HG03045 (cell line): ENCODE data around the gene RPP40.

ENCODE experiments used
- ATAC-seq: cut with Tn5 transposase; IDR thresholded peaks from one replicate; pipeline ENCODE4 v1.9.1; 2021; ENCODE audit warnings: mild to moderate bottlenecking, moderate library complexity; ENCODE audit not compliant: unreplicated experiment

The RPP40 gene

DNA sequence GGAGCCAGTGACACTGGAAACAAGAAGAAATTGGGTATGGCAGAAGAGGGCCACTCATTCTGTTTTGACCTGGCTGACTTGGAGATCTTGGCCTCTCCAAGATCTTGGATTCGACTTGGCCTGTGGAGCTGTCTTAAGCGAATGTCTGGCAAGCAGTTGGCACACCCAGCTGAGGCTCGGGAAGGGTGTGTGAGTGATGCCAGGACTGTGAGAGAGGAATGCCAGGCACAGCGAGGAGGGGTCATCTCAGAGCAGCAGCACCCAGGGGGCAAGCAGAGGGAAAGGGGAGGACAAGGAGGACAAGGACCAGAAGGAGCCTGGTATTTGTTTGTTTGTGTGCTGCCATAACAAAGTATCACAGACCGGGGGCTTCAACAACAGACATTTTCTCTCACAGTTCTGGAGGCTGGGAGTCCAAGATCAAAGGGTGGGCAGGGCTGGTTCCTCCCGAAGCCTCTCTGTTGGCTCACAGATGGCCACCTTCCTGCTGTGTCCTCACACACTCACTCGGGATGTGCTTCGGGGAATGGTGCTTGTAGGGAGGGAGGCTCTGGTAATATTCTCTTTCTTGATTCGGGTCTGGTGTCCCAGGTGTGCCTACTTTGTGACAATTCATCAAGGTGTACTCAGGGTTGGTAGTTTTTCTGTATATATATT is 33.0 kb downstream of the RPP40 start:
- no peak for ATAC-seq

DNA sequence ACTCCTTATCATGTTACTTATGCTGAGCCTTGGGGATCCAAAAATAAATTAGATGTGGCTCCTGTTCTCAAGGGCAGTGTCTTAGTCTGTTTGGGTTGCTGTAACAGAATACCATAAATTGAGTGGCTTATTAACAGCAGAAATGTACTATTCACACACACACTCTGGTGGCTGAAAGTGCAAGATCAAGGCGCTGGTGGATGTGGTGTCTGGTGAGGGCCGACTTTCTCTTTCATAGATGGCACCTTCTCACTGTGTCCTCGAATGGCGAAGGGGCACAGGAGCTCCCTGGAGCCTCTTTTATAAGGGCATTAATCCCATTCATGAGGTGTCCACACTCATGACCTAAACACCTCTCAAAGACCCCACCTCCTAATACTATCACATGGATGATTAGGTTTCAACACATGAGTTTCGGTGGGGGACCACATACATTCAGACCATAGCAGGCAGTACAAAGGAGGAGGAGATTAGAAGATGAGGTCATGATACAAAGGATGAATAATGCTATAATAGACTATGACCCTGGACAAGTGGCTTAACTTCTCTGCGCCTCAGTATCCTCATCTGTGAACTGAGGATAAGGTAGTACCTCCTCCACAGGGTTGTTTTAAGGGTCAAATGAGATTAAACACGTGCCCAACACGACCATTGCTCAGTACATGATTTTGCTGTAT is 34.1 kb downstream of the RPP40 start:
- ATAC-seq: no peak

DNA sequence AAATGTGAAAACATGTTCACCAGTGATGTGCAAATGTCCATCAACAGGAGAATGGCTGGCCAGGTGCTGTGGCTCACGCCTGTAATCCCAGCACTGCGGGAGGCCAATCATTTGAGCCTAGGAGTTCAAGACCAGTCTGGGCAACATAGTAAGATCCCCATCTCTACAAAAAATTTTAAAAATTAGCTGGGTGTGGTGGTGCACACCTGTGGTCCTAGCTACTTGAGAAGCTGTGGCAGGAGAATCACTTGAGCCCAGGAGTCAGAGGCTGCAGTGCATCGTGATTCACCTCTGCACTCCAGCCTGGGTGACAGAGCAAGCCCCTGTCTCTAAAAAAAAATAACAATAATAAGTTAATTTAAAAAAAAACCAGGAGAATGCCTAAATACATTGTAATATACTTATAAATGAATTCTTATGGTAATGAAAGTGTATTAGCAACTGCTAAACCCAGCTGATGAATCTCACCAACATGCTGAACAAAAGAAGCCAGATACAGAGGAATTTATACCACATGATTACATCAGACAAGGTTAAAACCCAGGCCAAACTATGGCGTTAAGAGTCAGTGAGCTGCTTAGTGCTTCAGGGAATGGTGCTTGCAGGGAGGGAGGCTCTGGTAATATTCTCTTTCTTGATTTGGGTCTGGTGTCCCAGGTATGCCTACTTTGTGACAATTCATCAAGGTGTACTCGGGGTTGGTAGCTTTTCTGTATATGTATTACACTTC is 36.4 kb downstream of the RPP40 start:
- no peak for ATAC-seq

DNA sequence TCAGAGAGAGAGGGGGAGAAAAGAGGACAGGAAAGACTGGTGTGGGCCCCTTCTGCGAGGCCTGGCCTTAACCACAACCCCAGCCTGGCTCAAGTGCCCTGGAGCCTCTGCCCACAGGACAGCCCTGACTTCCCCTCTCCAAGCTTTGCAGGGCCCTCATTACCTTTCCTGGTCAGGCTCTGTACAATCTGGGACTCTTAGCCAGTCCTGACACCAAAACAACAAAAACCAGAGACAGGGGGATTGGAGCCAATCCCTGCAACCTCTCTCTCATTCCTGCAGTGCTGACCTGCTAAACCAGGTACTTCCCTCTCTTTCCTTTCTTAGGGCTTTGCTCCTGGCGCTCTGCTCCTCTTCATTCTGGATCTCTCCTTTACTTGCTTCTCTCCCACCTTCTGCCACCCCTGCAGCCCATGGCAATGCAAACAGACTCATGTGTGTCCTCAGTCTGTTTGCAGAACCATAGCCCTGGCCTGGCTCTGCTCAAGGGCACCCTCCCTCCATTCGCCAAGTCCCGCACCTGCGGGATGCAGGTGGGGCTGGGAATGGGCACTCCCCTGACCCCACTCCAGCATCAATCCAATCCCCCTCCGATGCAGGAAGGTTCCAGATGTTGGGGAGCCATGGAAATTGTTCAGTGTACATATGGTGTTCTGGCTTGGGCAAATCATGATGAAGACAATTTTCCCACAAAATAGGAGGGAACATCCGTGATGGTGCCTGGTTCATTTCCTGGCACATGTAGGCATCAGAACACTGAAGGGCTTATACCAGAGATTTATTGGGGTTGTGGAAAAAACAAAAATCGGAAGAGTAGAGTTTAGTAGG is 38.1 kb downstream of the RPP40 start:
- ATAC-seq: no peak

DNA sequence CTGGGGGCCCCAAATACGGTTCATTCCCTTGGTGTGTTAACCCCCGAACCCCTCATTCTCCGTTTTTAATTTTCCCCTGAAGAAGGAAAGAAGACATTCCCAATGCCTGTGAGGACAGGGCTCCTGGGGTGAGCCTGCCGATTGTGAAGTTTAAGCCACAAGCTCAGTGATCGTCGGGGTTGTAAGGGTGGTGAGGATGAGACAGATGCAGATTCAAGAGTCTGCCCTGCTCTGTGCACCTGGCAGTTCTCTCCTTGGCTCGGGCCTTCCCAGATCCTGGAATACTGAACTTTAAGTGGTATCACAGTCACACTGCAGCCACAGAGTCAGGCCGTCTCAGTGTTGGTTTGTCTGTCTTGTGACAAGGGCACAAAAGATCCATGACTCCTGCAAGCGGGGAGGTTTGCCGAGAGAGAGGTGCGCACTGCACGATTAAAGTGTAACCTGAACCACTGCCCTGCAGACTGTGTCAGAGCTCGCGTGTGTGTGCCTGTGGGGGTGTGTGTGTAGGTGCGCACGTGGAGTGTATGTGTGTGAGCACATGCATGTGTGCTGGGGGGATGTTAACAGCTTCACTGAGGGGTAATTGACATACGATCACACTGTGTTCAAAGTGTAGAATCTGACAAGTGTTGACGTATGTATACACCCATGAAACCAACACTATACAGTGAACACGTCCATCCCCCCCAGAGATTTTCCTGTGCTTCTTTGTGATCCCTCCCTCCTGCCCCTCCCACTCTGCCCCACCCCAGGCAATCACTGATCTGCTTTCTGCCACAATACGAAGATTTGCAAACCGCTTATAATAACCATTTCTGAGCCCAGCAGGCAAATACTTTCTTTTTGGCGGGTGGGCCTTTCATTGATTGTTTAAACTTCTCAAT is 38.9 kb downstream of the RPP40 start:
- ATAC-seq: no peak

DNA sequence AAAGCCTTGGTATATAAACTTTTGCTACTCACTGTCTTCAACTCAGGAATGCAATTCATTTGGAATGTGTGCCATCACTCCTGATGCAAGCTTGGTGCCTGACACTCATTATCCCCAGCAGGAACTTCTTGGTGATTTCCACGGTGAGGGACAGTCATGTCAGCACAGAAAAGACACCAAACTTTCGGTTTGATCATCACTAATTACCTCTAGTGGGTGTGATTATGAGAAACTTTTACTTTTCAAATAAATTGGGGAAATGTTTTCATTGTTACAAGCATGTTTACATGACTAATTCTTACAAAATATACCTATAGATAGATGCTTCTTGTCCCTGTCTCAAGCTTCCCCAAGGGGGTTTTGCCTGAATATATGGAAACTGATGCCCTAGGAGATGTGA is 40.9 kb downstream of the RPP40 start:
- ATAC-seq: no peak

DNA sequence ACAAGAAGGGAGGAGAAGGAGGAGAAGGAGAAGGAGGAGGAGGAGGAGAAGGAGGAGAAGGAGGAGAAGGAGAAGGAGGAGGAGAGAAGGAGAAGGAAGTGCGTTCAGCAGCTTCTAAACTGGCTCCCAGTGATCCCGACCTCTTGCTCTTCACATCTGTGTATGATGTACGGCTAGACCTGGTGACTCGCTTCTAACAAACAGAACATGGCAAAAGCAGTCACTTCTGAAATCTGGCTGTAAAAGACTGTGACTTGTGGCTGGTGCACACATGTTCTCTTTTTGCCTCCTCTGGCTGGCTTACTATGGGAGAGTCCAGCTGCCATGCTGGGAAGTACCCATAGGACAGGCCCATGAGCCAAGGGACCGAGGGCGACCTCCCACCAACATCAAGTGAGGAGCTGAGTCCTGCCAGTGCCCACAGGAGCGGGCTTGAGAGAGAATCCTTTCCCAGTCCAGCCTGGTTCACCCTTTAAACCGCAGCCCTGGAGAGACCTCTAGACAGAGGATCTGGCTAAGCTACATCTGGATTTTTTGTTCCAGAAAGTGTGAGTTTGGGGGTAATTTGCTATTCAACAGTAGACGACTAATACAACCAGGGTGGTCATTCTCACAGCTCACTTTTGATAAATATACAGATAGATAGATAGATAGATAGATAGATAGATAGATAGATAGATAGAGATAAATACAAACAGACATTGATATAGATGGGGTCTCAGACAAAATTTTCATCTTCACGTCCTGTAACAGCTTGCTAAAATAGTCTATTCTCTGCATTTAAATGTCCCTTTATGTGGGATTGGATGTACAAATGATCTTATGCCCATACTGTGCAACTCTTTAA is 42.3 kb downstream of the RPP40 start:
- no peak for ATAC-seq

DNA sequence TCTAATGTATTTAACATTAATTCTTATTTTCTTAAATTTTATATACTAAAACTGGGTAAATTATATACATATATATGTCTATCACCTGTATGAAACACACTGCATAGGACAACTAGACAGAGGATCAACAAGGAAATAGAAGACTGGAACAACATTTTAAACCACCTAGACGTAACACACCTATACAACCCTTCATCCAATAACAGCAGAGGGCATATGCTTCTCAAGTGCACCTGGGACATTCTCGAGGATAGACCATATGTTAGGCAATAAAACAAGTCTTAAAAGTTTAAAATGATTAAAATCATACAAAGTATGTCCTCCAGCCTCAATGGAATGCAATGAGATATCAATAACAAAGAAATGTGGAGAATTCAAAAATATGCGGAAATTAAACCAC is 45.2 kb downstream of the RPP40 start:
- no peak for ATAC-seq

DNA sequence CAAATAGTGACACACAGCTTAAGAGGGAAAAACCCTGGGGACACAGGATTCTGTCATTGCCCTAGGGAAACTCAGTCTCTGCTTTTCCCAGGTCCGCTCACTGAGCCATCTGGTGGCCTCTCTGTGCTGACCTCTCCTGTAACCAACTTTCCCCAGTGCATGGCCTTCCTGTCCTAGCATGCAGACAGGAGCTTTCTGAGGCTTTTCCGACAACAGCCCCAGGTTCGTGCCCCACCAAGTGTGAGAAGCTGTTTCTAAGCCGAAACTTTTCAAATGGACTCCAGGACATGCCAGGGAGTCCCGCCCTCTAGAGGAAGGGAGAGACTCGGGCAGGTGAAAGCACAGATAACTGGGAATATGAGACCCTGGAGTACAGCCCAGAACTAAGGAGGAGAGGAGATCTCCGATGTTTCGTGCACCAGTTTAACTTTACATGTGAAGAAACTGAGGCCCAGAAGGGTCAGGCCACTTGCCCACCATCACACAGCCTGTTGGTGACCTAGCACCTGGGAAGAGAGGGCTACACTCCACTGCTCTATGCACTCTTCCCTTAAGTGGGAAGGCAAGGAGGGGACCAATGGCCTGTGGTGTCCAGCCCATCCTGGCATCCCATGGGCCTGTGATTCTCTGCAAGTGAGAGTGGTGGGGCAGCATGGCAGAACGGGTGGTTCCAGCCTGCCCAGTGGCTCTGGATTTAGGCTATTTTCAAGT is 46.2 kb downstream of the RPP40 start:
- no peak for ATAC-seq

DNA sequence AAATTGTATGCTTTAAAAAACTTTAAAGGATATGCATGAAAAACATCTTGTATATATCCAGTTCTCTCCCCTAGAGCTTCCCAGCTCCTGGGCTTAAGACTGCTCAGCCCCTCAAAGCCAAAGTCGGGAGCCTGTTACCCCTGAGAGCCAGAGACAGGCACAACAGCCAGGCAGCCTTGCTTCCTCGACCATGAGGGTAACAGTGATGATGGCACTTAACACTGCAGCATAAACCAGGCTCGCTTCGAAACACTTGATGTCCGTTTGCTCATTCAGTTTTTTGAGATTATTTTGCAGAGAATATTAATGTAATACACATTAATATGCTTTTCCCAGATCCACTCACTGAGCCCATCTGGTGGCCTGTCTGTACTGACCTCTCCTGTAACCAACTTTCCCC is 47.2 kb downstream of the RPP40 start:
- ATAC-seq: no peak

DNA sequence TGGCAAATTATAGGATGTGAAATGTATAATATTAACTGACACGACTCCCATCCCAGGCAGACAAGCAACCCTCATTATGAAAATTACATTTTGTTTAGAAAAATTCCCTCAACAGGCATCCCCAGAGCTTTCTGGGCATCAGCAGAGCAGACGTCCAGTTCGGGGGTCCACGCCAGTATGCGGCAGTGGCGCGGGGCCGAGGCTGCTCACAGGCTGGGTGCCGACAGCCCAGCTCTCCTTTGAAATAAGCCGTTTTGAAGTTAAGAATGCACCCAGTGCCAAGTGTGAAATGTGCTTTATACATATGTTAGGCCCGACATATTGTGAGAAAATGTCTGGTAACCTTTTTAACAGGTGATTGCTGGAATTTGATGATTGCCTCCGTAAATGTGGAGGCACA is 50.4 kb downstream of the RPP40 start:
- no peak for ATAC-seq

DNA sequence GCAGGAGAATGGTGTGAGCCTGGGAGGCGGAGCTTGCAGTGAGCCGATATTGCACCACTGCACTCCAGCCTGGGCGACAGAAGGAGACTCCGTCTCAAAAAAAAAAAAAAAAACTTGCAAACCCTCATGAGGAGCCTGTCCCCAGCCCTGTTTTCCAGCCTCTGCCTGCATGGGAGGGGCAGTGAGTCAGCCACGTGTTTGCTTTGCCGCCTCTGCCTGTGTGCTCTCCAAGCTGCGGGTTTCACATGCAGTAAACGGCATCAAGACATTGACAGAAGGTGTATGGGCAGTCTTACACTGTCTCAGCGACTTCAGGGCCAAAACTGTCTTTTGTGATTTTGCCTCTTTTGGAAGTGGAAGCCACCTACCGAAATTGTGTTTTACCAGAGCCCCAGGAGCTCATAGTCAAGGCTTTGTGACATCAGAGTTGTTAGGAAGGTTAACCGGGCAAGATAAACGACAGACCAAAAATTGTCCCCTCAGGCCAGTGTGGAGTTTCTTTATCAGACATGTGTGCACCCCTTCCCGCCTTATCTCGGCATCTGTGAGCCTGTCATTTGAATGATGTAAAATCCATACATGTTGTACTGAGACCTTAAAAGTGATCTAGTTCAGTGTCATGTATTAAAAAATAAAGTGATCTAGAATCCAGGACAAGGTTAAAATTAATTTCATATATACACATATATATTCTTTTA is 52.9 kb downstream of the RPP40 start:
- ATAC-seq: no peak

DNA sequence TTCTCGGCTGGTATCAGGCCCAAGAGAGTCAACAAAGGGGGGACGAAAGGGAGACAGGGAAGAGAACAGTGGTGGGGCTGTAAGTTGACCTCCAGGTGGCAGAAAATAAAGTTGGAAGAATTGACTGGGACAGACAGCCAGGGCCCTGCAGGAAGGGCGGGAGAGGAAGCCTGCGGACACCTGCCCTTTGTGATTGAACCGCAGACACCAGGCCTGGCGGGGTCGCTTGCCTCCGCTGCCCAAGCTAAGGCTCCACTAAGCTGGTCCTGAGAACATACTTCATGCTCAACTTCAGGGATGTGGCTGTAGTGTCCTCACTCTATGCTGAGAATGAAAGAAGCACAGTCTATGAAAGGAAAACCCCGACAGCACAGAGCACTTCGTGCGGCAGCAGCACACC is 53.8 kb downstream of the RPP40 start:
- ATAC-seq: no peak

DNA sequence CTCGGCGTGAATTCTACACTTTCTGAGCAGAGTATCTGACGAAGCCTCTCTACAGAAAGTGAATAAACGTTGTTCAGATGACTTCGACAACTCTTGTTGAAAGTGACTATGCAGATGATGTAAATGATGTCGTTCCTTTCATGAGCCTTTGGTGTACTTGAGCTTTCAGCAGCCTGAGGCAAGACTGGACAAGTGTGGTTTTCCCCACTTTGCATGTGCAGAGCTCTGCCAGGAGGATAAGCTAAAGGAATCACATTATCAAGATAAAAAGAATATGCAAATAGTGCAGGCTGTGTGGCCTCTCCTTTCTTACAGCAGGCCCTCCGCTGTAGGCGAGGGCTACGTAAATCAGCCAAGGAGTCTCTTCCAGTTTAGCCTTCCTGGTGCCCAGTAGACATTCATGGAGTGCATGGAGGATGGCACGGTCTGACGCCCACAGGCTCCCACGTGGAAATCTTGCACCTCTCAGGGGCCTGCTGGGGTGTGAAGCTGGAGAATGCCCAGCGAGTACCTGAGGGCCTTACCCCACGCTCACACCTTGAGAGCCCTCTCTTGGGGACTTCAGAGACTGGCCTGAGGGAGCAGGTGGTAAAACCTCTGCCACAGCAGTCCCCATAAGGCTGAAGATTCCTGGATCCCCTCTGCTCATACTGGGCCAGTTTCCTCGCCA is 54.9 kb downstream of the RPP40 start:
- ATAC-seq: no peak

DNA sequence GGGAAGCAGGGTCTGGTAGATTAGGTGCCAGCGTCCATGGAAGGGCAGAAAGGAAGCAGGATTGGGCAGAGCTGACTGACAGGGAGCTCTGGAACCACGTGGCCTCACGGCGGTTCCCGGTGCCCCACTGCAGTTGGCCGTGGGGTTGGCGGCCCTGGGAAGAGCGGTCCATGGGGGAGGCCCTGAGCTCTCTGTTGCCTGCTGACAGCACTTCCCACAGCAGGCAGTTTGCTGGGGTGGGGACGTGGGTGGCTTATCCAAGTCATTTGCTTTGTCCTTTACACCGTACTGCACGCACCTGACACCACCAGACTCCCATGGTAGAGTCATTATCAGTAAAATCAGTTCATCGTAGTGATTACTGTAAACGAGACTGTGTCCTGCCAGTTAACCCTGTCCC is 56.1 kb downstream of the RPP40 start:
- no peak for ATAC-seq

DNA sequence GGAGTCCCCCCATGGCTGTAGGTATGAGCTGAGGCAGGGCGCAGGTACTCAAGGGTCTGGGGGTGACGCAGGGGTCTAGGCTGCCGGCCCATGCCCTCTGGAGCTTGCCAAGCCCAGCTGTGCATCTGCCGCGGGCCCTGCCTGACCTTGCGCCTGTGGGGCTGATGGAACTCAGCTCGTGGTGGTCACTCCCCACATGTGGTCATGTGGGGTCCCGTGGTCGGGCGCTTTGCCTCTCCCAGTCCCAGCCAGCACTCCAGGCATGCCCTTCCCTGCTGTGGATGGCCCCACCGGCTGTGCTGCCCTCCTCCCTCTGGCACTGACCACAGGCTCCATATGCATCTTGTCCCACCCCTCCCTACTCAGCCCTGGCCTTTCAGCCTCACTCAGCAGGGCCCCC is 57.3 kb downstream of the RPP40 start:
- ATAC-seq: no peak
